AG10803 (cell line): ENCODE measurements around the gene PRKCZ.
A peak's percentile ranks its signal among the peaks of the same experiment; 100 is the strongest.

Source experiments
- DNase-seq: peaks from one replicate; pipeline ENCODE4 v3.0.0; 2010; ENCODE audit warnings: low read depth
- H3K4me3 ChIP-seq: 2 replicates; pipeline ENCODE4 v1.5.1; 2011; ENCODE audit warnings: mild to moderate bottlenecking, low read length, control low read depth
- CTCF ChIP-seq: conservative IDR thresholded peaks from 2 replicates; pipeline ENCODE4 v1.5.1; 2011; ENCODE audit warnings: mild to moderate bottlenecking, low read length, control low read depth, inconsistent platforms

PRKCZ gene

GRCh38 chr1:2068951-2069350 lies 18.7 kb downstream of the PRKCZ start:
- DNase-seq = no peak
- H3K4me3 ChIP-seq = no peak overlapping the region
- no peak for TF ChIP-seq CTCF

GRCh38 chr1:2070016-2070415 lies 19.8 kb downstream of the PRKCZ start:
- no peak overlapping the region for H3K4me3 ChIP-seq
- TF ChIP-seq CTCF = no peak
- DNase-seq = no peak

GRCh38 chr1:2070800-2071530 lies 20.8 kb downstream of the PRKCZ start:
- no peak for DNase-seq
- no peak overlapping the region for H3K4me3 ChIP-seq
- no peak for TF ChIP-seq CTCF

GRCh38 chr1:2072109-2072806 lies 22.0 kb downstream of the PRKCZ start:
- no peak for TF ChIP-seq CTCF
- H3K4me3 ChIP-seq = no peak overlapping the region
- DNase-seq = no peak

- H3K4me3 ChIP-seq = no peak overlapping the region
- DNase-seq = no peak
- no peak for TF ChIP-seq CTCF
Measured at GRCh38 chr1:2072891-2073290, 22.7 kb downstream of the PRKCZ start.

- no peak for TF ChIP-seq CTCF
- H3K4me3 ChIP-seq = peak overlapping the region; percentile 54
- peak; percentile 44 for DNase-seq
Measured at GRCh38 chr1:2073382-2074230, 23.4 kb downstream of the PRKCZ start.
